Muscle layer of colon (tissue), 2 donors: Measurements from ENCODE around the gene FGG.

Experiments
- H3K27ac ChIP-seq: one replicate; pipeline ENCODE4 v1.7.0; 2013; ENCODE audit warnings: low read depth, mild to moderate bottlenecking, low read length, moderate library complexity
- H3K27me3 ChIP-seq, 2 donors: one replicate each; pipeline ENCODE4 v1.7.0; 2013; ENCODE audit warnings: low read length in 2 of 2, mild to moderate bottlenecking in 2 of 2; ENCODE audit not compliant: insufficient read depth in 2 of 2, control insufficient read depth in 1 of 2
- H3K36me3 ChIP-seq: one replicate; pipeline ENCODE4 v1.7.0; 2013; ENCODE audit warnings: mild to moderate bottlenecking, low read length; ENCODE audit not compliant: insufficient read depth
- H3K4me1 ChIP-seq: one replicate; pipeline ENCODE4 v1.7.0; 2013; ENCODE audit warnings: mild to moderate bottlenecking, low read length; ENCODE audit not compliant: insufficient read depth
- H3K4me3 ChIP-seq, 2 donors: one replicate each; pipeline ENCODE4 v1.7.0; 2013; ENCODE audit warnings: low read length in 2 of 2, low read depth in 1 of 2, mild to moderate bottlenecking in 1 of 2, moderate library complexity in 1 of 2
- H3K9ac ChIP-seq: one replicate; pipeline ENCODE4 v1.7.0; 2013; ENCODE audit warnings: low read length
- H3K9me3 ChIP-seq: one replicate; pipeline ENCODE4 v1.7.0; 2013; ENCODE audit warnings: mild to moderate bottlenecking, low read length
- donor health status: abdominal sarcoma.
- donor health status: Adenocarcinoma of cecum.

FGG gene

DNA sequence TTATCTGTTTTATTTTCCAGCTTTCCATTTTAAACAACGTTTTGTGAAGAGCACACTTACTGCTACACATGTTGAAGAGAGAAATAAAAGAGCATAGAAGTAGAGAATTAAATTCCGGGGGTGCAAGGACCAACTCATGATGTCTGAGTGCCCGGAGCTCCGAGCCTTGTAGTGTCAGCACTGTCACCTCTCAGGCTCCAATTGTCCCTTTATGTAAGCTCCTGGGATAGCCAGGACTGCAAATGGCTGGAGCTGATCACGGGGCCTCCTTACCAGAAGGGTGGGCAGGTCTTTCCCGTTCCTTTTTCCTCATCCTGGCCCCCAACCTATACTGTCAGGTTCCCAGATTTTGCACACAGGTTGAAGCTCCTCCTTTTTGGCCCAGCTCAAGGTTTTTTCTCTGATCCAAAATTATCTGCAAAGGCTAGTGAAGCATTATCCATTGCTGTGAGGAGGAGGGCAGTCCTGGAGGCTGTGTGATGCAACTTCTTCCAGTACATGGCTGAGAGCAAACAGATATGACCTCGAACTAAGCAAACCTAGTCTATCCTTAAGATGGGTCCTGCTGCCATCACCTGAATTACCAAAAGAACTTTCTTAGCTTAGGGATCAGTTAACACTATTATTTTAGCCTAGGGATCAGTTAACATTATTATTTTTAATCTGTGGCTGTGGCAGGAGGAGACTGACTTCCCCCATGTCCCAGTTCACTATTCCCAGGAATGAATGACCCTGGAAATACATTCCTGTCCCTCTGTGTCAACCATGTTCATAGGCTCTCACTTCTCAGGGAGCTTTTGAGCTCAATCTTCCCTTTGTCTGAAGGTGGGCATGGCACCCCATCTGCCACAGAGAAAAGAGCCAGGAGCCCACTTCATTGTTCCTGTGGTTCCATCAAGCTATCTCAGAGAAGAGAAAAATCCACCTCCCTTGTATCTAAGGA lies at the start of gene FGG:
TSS of gene FGG (minus strand) at position 185 of the 943 bp plus-strand sequence. CDS start at position 138, 47 bp downstream.
- H3K9ac ChIP-seq, result no peak within 1 kb of the TSS
- H3K4me3 ChIP-seq, result no peak within 1 kb of the TSS
- no peaks in the 10 kb centered on the region for H3K9me3 ChIP-seq
- H3K4me1 ChIP-seq, result no peaks in the 10 kb centered on the region
- no peaks in the 10 kb centered on the region for H3K27me3 ChIP-seq
- H3K27ac ChIP-seq, result no peak within 1 kb of the TSS
- no peaks in the 10 kb centered on the region for H3K36me3 ChIP-seq

DNA sequence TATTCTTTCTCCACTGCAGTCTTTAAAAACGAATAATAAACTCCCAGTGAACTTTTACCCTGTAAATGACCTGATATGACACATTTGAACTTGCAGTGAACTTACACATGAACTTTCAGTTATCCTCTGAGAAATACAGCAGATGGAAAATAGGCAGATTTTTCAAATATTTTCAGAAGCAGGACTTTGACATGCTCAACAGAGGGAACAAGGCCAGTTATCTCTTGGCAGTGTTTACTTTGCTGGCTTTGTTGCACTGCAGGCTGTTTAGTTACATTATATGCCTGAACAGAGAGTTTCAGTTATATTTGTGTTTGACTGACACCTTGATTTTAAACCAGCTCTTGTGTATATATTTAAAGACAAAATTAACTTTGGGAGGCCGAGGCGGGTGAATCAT lies 47.6 kb upstream of the FGG start:
- Histone ChIP-seq H3K4me3 (no peak overlapping the region), H3K9ac (no peak overlapping the region), H3K36me3 (no peaks in the 10 kb centered on the region), H3K27ac (no peak overlapping the region), H3K9me3 (no peaks in the 10 kb centered on the region), H3K27me3 (no peaks in the 10 kb centered on the region), H3K4me1 (peaks cover 11% of the 10 kb centered on the region)

DNA sequence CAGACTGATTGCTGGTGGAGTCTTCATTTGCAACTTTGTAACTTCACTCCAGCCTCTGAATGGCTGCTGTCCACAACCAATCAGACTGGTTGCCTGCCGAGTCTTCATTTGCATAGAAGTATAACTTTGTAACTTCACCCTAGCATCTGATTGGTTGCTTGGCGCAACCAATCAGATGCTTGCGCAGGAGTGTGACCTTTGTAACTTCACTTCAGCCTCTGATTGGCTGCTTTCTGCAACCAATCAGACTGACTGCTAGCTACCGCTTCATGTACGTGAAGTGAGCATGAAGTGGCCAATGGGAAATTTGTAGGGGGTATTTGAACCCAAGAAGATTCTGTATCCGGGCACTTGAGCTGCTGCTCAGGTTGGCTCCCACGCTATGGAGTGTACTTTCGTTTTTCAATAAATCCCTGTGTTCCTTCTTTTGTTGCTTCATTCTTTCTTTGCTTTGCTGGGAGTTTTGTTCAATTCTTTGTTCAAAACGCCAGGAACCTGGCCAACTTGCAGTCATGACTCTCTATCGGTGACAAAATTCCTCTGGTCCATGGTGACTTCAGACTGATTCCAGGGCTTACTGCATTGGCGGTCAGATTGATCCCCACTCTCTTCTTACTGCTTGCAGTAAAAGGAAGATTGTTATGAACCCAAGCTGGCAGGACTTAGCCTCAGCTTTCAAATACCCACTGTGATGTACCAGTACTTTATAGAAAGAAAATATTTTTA lies 46.4 kb upstream of the FGG start:
- no peaks in the 10 kb centered on the region for H3K36me3 ChIP-seq
- H3K9ac ChIP-seq, result no peak overlapping the region
- no peaks in the 10 kb centered on the region for H3K9me3 ChIP-seq
- H3K4me3 ChIP-seq, result no peak overlapping the region
- no peak overlapping the region for H3K27ac ChIP-seq
- H3K27me3 ChIP-seq, result no peaks in the 10 kb centered on the region
- peaks cover 11% of the 10 kb centered on the region for H3K4me1 ChIP-seq

DNA sequence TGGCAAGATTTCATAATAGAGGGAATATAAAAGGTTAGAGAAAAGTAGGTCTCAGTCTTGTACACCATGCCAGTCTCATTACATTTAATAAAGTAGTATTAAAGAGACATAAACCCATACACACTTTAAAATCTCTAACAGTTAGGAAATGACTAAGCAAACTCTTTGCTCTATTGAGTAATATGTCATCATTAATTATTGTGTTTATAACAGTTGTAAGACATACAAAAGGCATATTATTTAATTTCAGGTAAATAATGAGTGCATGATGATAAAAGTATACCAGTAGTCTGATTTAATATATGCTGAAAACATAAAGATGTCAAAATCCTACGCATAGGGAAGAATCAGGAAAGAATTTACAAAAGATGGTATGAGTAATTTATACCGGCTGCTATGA lies 31.0 kb upstream of the FGG start:
- H3K36me3 ChIP-seq, result no peaks in the 10 kb centered on the region
- no peaks in the 10 kb centered on the region for H3K9me3 ChIP-seq
- H3K9ac ChIP-seq, result no peak overlapping the region
- H3K27me3 ChIP-seq, result no peaks in the 10 kb centered on the region
- H3K4me3 ChIP-seq, result no peak overlapping the region
- H3K4me1 ChIP-seq, result no peaks in the 10 kb centered on the region
- no peak overlapping the region for H3K27ac ChIP-seq

DNA sequence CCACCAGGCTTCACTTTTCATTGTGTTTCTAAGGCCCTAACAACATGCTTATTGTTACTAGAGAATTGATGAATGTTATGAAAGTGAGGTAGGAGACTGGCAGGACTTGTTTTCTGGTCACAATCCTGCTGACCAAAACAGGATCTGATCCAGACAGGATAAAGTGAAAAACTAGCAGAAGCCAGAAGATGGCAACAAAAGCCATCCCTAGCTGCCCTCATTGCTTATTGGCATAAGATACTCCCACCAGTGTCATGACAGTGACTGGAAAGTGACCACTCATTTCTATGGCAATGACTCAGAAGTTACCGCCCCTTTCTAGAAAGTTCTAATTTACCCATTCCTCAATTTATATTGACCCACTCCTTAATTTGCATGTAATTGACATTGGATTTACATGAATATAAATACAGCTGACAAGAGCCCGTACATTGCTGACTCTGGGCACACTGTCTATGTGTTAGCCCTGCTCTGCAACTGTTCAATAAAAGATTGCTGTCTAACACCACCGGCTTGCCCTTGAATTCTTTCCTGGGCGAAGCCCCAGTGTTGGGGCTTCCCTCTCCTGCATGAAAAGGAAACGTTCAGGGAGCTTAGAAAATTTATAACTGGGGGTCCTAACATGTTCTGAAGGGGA lies 30.0 kb upstream of the FGG start:
- Histone ChIP-seq H3K36me3 (no peaks in the 10 kb centered on the region), H3K27me3 (no peaks in the 10 kb centered on the region), H3K4me3 (no peak overlapping the region), H3K4me1 (no peaks in the 10 kb centered on the region), H3K9ac (no peak overlapping the region), H3K27ac (no peak overlapping the region), H3K9me3 (no peaks in the 10 kb centered on the region)

GRCh38 chr4:154640999-154641398 lies 28.5 kb upstream of the FGG start:
- H3K9me3 ChIP-seq, result no peaks in the 10 kb centered on the region
- H3K4me1 ChIP-seq, result no peaks in the 10 kb centered on the region
- no peaks in the 10 kb centered on the region for H3K36me3 ChIP-seq
- no peaks in the 10 kb centered on the region for H3K27me3 ChIP-seq
- H3K4me3 ChIP-seq, result no peak overlapping the region
- H3K9ac ChIP-seq, result no peak overlapping the region
- no peak overlapping the region for H3K27ac ChIP-seq

GRCh38 chr4:154634058-154634457 lies 21.6 kb upstream of the FGG start:
- Histone ChIP-seq H3K27ac (no peak overlapping the region), H3K36me3 (no peaks in the 10 kb centered on the region), H3K9me3 (no peaks in the 10 kb centered on the region), H3K4me1 (no peaks in the 10 kb centered on the region), H3K9ac (no peak overlapping the region), H3K4me3 (no peak overlapping the region), H3K27me3 (no peaks in the 10 kb centered on the region)

DNA sequence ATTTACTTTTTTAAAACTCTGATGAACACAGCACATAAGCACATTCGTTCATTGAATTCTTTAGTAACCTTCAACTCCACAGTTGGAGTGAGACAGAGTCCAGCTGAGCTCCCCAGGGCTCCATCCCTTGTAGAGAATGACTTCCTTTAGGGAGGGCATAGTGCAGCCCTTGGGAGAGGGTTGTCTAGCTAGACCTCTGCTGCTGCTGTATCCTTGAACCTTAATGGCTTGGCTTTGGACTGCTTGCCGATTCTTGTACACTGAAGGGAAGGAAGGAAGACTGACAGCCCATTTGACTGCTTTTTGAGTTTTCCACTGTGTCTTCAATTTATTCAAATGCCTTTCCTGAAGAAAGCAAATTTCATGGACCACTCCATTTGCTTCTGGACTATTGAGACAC lies 19.4 kb upstream of the FGG start:
- no peaks in the 10 kb centered on the region for H3K4me1 ChIP-seq

DNA sequence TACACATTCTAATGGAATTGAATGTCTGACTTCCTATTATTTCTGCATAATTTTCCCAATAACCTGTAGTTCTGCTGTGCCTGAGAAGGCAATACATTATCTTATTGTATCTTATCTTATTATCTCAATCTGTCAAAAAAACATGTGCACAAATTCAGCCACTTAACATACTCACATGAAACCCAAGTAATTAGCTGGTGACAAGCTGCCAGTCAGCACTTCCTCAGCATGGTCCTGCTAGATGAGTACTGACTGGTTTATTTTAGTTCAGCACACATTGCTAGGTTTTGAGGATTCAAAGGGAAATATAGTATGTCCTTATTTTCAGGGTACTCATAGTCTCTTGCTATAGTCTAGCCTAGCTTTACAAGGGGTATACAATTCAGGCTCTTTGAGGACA lies 17.9 kb upstream of the FGG start:
- Histone ChIP-seq H3K9ac (no peak overlapping the region), H3K27me3 (no peaks in the 10 kb centered on the region), H3K36me3 (no peaks in the 10 kb centered on the region), H3K4me1 (no peaks in the 10 kb centered on the region), H3K9me3 (no peaks in the 10 kb centered on the region), H3K27ac (no peak overlapping the region), H3K4me3 (no peak overlapping the region)

More for the DNA sequence above, 19.4 kb upstream of the FGG start:
- Histone ChIP-seq H3K4me3 (no peak overlapping the region), H3K36me3 (no peaks in the 10 kb centered on the region), H3K9ac (no peak overlapping the region), H3K27ac (no peak overlapping the region), H3K9me3 (no peaks in the 10 kb centered on the region), H3K27me3 (no peaks in the 10 kb centered on the region)

- H3K4me1 ChIP-seq, result no peaks in the 10 kb centered on the region
- H3K9me3 ChIP-seq, result no peaks in the 10 kb centered on the region
- H3K9ac ChIP-seq, result no peak overlapping the region
- H3K4me3 ChIP-seq, result peak overlapping the region; percentile 26 to 33
- H3K36me3 ChIP-seq, result no peaks in the 10 kb centered on the region
- H3K27me3 ChIP-seq, result no peaks in the 10 kb centered on the region
- H3K27ac ChIP-seq, result no peak overlapping the region
Observed at GRCh38 chr4:154626793-154627484, 14.5 kb upstream of the FGG start.

- Histone ChIP-seq H3K9ac (no peak overlapping the region), H3K4me3 (no peak overlapping the region), H3K9me3 (no peaks in the 10 kb centered on the region), H3K27me3 (no peaks in the 10 kb centered on the region), H3K27ac (no peak overlapping the region), H3K36me3 (no peaks in the 10 kb centered on the region), H3K4me1 (no peaks in the 10 kb centered on the region)
Observed at GRCh38 chr4:154625971-154626370, 13.5 kb upstream of the FGG start.
